IMR-90 (cell line): ENCODE results near the gene CEMIP2. TPM values are rescaled to one million over a fixed set of nuclear protein-coding genes. Genes with fewer than 3 reads are reported as not detected.

Experiments used
- ATAC-seq: fragments of 200-7000 bp; cut with Tn5 transposase; 2 replicates; pipeline ENCODE4 v1.9.1; 2020; ENCODE audit warnings: low read depth, mild to moderate bottlenecking, moderate library complexity
- BruUV-seq: library from RNA; stranded (reverse); fragments of 400-500 nt; replicated peaks from 2 replicates; lab custom pipeline; 2021; lab: Mats Ljungman, UMichigan
- CTCF ChIA-PET: fragments of 300-600 bp; formaldehyde crosslinking; extraction: SDS; loops from one replicate; lab custom pipeline; 2021; ENCODE audit warnings: antibody characterized with exemption; lab: Yijun Ruan, JAX
- POLR2A ChIA-PET: fragments of 300-600 bp; sonication (Branson Sonifier 250); formaldehyde crosslinking; loops from one replicate; lab custom pipeline; 2022; ENCODE audit warnings: antibody characterized with exemption; ENCODE audit not compliant: unreplicated experiment; lab: Charles Lee
- DNase-seq: peaks from one replicate; pipeline ENCODE4 v3.0.0; 2013
- H2AFZ ChIP-seq: replicated peaks from 2 replicates; pipeline ENCODE3; 2013; ENCODE audit warnings: low read length, mild to moderate bottlenecking; ENCODE audit not compliant: poor library complexity
- H2AK5ac ChIP-seq: 2 replicates; pipeline ENCODE4 v1.6.1; 2013; ENCODE audit warnings: low read depth, low read length, inconsistent platforms
- H2AK9ac ChIP-seq: replicated peaks from 2 replicates; pipeline ENCODE3; 2013; ENCODE audit warnings: mild to moderate bottlenecking, low read depth, low read length, moderate library complexity; ENCODE audit not compliant: poor library complexity
- H2BK120ac ChIP-seq: 2 replicates; pipeline ENCODE4 v1.6.1; 2013; ENCODE audit warnings: low read depth, low read length, inconsistent platforms
- H2BK15ac ChIP-seq: 3 replicates; pipeline ENCODE4 v1.6.1; 2013; ENCODE audit warnings: low read depth, low read length, inconsistent platforms
- H2BK20ac ChIP-seq: 2 replicates; pipeline ENCODE4 v1.6.1; 2013; ENCODE audit warnings: low read depth, mild to moderate bottlenecking, inconsistent platforms, low read length, moderate library complexity
- H2BK5ac ChIP-seq: 2 replicates; pipeline ENCODE4 v1.6.1; 2013; ENCODE audit warnings: mild to moderate bottlenecking, low read depth, low read length, inconsistent platforms; ENCODE audit not compliant: poor library complexity, severe bottlenecking
- H3K14ac ChIP-seq: replicated peaks from 2 replicates; pipeline ENCODE4 v1.6.1; 2013; ENCODE audit warnings: low read depth, low read length, inconsistent platforms
- H3K18ac ChIP-seq: 2 replicates; pipeline ENCODE4 v1.6.1; 2013; ENCODE audit warnings: low read depth, low read length, control low read depth
- H3K23ac ChIP-seq: 2 replicates; pipeline ENCODE4 v1.6.1; 2013; ENCODE audit warnings: low read depth, low read length, inconsistent platforms
- H3K27ac ChIP-seq: 2 replicates; pipeline ENCODE4 v1.5.1; 2013; ENCODE audit warnings: mild to moderate bottlenecking, control low read depth, low read length; ENCODE audit not compliant: insufficient read depth
- H3K27me3 ChIP-seq: 2 replicates; pipeline ENCODE4 v1.6.1; 2013; ENCODE audit warnings: low read length; ENCODE audit not compliant: control insufficient read depth, insufficient read depth
- H3K36me3 ChIP-seq: 2 replicates; pipeline ENCODE4 v1.6.1; 2013; ENCODE audit warnings: low read length, mixed read lengths; ENCODE audit not compliant: control insufficient read depth, insufficient read depth
- H3K4ac ChIP-seq: 2 replicates; pipeline ENCODE4 v1.6.1; 2013; ENCODE audit warnings: low read depth, low read length, inconsistent platforms
- H3K4me1 ChIP-seq: 2 replicates; pipeline ENCODE4 v1.6.1; 2013; ENCODE audit warnings: low read length, mixed read lengths; ENCODE audit not compliant: control insufficient read depth, insufficient read depth
- H3K4me2 ChIP-seq: 2 replicates; pipeline ENCODE4 v1.6.1; 2013; ENCODE audit warnings: low read depth, mild to moderate bottlenecking, control low read depth, low read length, moderate library complexity
- H3K4me3 ChIP-seq: 2 replicates; pipeline ENCODE4 v1.5.1; 2013; ENCODE audit warnings: low read depth, mild to moderate bottlenecking, control low read depth, low read length, moderate library complexity; ENCODE audit not compliant: insufficient read depth
- H3K56ac ChIP-seq: 2 replicates; pipeline ENCODE4 v1.6.1; 2013; ENCODE audit warnings: low read length, inconsistent platforms; ENCODE audit not compliant: insufficient read depth; ENCODE audit errors: extremely low read depth
- H3K79me1 ChIP-seq, 2 experiments: 2 replicates each; pipeline ENCODE4 v1.6.1; 2013; ENCODE audit warnings: low read length in 2 of 2, inconsistent platforms in 1 of 2, low read depth in 1 of 2
- H3K9ac ChIP-seq: 2 replicates; pipeline ENCODE4 v1.6.1; 2013; ENCODE audit warnings: low read depth, low read length, control low read depth
- H3K9me1 ChIP-seq: 2 replicates; pipeline ENCODE4 v1.6.1; 2013; ENCODE audit warnings: low read length, inconsistent platforms; ENCODE audit not compliant: insufficient read depth
- H3K9me3 ChIP-seq: 2 replicates; pipeline ENCODE4 v1.6.1; 2013; ENCODE audit warnings: low read length; ENCODE audit not compliant: control insufficient read depth, insufficient read depth
- H4K20me1 ChIP-seq: 2 replicates; pipeline ENCODE4 v1.6.1; 2013; ENCODE audit warnings: low read length, inconsistent platforms; ENCODE audit not compliant: insufficient read depth
- H4K5ac ChIP-seq: 2 replicates; pipeline ENCODE4 v1.6.1; 2013; ENCODE audit warnings: mild to moderate bottlenecking, low read depth, low read length, control low read depth
- H4K8ac ChIP-seq, 2 experiments: 2 replicates each; pipeline ENCODE4 v1.6.1; 2013; ENCODE audit warnings: low read depth in 2 of 2, low read length in 2 of 2, control low read depth in 1 of 2, inconsistent platforms in 1 of 2
- H4K91ac ChIP-seq: 2 replicates; pipeline ENCODE4 v1.6.1; 2013; ENCODE audit warnings: low read depth, low read length, inconsistent platforms; ENCODE audit not compliant: insufficient read depth
- ELK1 ChIP-seq: fragments of 150-350 bp; IDR thresholded peaks from 2 replicates; pipeline ENCODE4 v1.6.1; 2016; ENCODE audit warnings: low read depth, mild to moderate bottlenecking, low read length, moderate library complexity, borderline replicate concordance
- MXI1 ChIP-seq: IDR thresholded peaks from 2 replicates; pipeline ENCODE4 v1.6.1; 2012; ENCODE audit warnings: low read depth, mild to moderate bottlenecking, low read length, moderate library complexity, borderline replicate concordance
- NFE2L2 ChIP-seq: fragments of 150-350 bp; IDR thresholded peaks from 2 replicates; pipeline ENCODE4 v1.6.1; 2016; ENCODE audit warnings: low read depth, mild to moderate bottlenecking, low read length
- POLR2A ChIP-seq: IDR thresholded peaks from 2 replicates; pipeline ENCODE4 v1.6.1; 2012; ENCODE audit warnings: mild to moderate bottlenecking, low read depth, low read length
- RAD21 ChIP-seq: IDR thresholded peaks from 2 replicates; pipeline ENCODE4 v1.6.1; 2012; ENCODE audit warnings: low read length, improper control_type of control experiment
- RFX5 ChIP-seq: IDR thresholded peaks from 2 replicates; pipeline ENCODE4 v1.8.0; 2012; ENCODE audit warnings: low read depth, mild to moderate bottlenecking, low read length, moderate library complexity
- SMC3 ChIP-seq: fragments of 150-350 bp; IDR thresholded peaks from 2 replicates; pipeline ENCODE4 v1.6.1; 2016; ENCODE audit warnings: low read depth, mild to moderate bottlenecking, antibody characterized with exemption, low read length, moderate library complexity
- USF2 ChIP-seq: fragments of 150-350 bp; IDR thresholded peaks from 2 replicates; pipeline ENCODE4 v1.6.1; 2017; ENCODE audit warnings: mild to moderate bottlenecking, antibody characterized with exemption, low read length, low read depth
- WGBS, 2 experiments: methylation state at CpG; one replicate each; pipeline versions ENCODE4 v1.1.5 to v1.1.7; 2013; ENCODE audit warnings: missing lambda C conversion rate in 2 of 2; ENCODE audit not compliant: insufficient read length in 1 of 2; ENCODE audit errors: extremely low coverage in 2 of 2; 5-methylcytosine and 5-hydroxymethylcytosine counted together
- dilution Hi-C: fragments of 300-500 bp; cut with HindIII; formaldehyde crosslinking; loops from one replicate; pipeline ENCODE4 v1.14.3; 2018; ENCODE audit warnings: low sequenced_read_pairs; ENCODE audit not compliant: unreplicated experiment
- in situ Hi-C: fragments of 300-500 bp; cut with MboI; formaldehyde crosslinking; loops from 3 replicates; pipeline ENCODE4 v1.14.3; 2019; ENCODE audit warnings: low sequenced_read_pairs, inconsistent platforms, mixed read lengths
- intact Hi-C: fragments of 100-400 bp; cut with micrococcal nuclease; formaldehyde crosslinking; loops from 2 replicates; pipeline ENCODE4 v1.10.0; 2022
- polyA plus RNA-seq, 3 experiments: library from polyadenylated mRNA; depleted of rRNA; stranded (reverse); fragments of >200 nt; gene quantifications; 2 replicates each; pipeline ENCODE4 v1.2.3, GENCODE V29; 2012; ENCODE audit warnings: low replicate concordance in 1 of 3
- total RNA-seq: library from RNA; depleted of rRNA; stranded (reverse); fragments of >200 nt; gene quantifications from 2 replicates; pipeline ENCODE4 v1.2.3, GENCODE V29; 2012
- TF ChIP-seq, protein P1 (sequence below): conservative IDR thresholded peaks from 2 replicates; pipeline ENCODE4 v1.5.1; 2012; ENCODE audit warnings: mild to moderate bottlenecking, low read depth, low read length, improper control_type of control experiment

The CEMIP2 gene
- total and polyA plus RNA-seq, 2 of the 4 experiments (the other 2 are of a cell fraction): 65.2 to 67.4 TPM

GRCh38 chr9:71746023-71746757, 22.1 kb downstream of the CEMIP2 start:
- dilution Hi-C loops: no loop called here
- Histone ChIP-seq H3K27ac (no peak overlapping the region), H4K5ac (no peak overlapping the region), H3K79me1 (peaks cover 9 to 59% of the 10 kb centered on the region in 2 experiments), H3K9ac (no peak overlapping the region), H3K4me1 (peaks cover 12% of the 10 kb centered on the region), H2BK120ac (no peak overlapping the region), H3K27me3 (no peaks in the 10 kb centered on the region), H3K14ac (no peak overlapping the region), H4K20me1 (peaks cover 3% of the 10 kb centered on the region; the same call in 1 of the 2 replicates), H3K9me1 (peaks cover 6% of the 10 kb centered on the region), H2BK20ac (no peak overlapping the region), H2BK5ac (no peak overlapping the region), H3K18ac (no peak overlapping the region), H2BK15ac (no peak overlapping the region), H3K4me2 (no peak overlapping the region), H3K4ac (no peak overlapping the region), H3K9me3 (no peaks in the 10 kb centered on the region), H2AK5ac (no peak overlapping the region), H3K4me3 (no peak overlapping the region), H2AFZ (no peak overlapping the region), H2AK9ac (no peak overlapping the region), H3K36me3 (peaks cover 11% of the 10 kb centered on the region), H4K91ac (no peak overlapping the region), H4K8ac (no peak overlapping the region), H3K23ac (no peak overlapping the region), H3K56ac (no peak overlapping the region)
- ChIA-PET CTCF (interaction anchor here (0.6 kb wide), 1 partner anchor 60 kb away, joined by 4 read pairs; no protein-coding TSS in a partner anchor), POLR2A (interaction anchor here (0.5 kb wide), 1 partner anchor 643 kb away, joined by 4 read pairs; no protein-coding TSS in a partner anchor)
- no peak for ATAC-seq
- no peak for DNase-seq
- no peak for TF ChIP-seq SMC3
- no peak for TF ChIP-seq RFX5
- TF ChIP-seq ELK1: no peak
- TF ChIP-seq USF2: no peak
- TF ChIP-seq POLR2A: no peak
- TF ChIP-seq, protein P1, sequence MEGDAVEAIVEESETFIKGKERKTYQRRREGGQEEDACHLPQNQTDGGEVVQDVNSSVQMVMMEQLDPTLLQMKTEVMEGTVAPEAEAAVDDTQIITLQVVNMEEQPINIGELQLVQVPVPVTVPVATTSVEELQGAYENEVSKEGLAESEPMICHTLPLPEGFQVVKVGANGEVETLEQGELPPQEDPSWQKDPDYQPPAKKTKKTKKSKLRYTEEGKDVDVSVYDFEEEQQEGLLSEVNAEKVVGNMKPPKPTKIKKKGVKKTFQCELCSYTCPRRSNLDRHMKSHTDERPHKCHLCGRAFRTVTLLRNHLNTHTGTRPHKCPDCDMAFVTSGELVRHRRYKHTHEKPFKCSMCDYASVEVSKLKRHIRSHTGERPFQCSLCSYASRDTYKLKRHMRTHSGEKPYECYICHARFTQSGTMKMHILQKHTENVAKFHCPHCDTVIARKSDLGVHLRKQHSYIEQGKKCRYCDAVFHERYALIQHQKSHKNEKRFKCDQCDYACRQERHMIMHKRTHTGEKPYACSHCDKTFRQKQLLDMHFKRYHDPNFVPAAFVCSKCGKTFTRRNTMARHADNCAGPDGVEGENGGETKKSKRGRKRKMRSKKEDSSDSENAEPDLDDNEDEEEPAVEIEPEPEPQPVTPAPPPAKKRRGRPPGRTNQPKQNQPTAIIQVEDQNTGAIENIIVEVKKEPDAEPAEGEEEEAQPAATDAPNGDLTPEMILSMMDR: no peak
- TF ChIP-seq NFE2L2: no peak
- no peak for TF ChIP-seq MXI1
- TF ChIP-seq RAD21: no peak
- in situ Hi-C loops: loop anchor here (25.0 kb wide), 3 partner anchors 816 to 1459 kb away; no protein-coding TSS in a partner anchor
- no TSS peak for BruUV-seq
- intact Hi-C loops: no loop called here
- WGBS, 2 experiments: 92% methylated on average over 4 of the region's 6 CpGs; no CpG with 5 or more reads in 1 of the 2 experiments
